ENCODE results near the gene DNAH11.

DNA sequence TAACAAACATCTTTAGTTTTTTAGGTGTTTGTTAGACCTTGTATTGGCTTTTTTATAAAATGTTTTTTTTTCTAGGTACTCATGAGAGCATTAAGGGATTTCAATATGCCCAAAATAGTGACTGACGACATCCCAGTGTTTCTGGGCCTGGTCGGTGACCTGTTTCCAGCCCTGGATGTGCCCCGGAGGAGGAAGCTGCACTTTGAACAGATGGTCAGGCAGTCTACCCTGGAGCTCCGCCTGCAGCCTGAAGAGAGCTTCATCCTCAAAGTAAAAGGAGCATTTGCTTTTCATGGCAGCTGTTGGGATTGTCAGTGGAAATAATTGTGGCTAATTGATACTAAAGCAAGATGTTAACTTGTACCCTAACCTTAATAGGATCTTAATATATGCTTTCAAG, 161.5 kb downstream of the DNAH11 start:
- TF ChIP-seq, protein P1, sequence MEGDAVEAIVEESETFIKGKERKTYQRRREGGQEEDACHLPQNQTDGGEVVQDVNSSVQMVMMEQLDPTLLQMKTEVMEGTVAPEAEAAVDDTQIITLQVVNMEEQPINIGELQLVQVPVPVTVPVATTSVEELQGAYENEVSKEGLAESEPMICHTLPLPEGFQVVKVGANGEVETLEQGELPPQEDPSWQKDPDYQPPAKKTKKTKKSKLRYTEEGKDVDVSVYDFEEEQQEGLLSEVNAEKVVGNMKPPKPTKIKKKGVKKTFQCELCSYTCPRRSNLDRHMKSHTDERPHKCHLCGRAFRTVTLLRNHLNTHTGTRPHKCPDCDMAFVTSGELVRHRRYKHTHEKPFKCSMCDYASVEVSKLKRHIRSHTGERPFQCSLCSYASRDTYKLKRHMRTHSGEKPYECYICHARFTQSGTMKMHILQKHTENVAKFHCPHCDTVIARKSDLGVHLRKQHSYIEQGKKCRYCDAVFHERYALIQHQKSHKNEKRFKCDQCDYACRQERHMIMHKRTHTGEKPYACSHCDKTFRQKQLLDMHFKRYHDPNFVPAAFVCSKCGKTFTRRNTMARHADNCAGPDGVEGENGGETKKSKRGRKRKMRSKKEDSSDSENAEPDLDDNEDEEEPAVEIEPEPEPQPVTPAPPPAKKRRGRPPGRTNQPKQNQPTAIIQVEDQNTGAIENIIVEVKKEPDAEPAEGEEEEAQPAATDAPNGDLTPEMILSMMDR (IDR thresholded peaks at IDR 0.05) = no peak
- no peak for TF ChIP-seq POLR2AphosphoS5 (IDR thresholded peaks at IDR 0.05)
- no peak for TF ChIP-seq EP300 (IDR thresholded peaks at IDR 0.05)
- TF ChIP-seq POLR2A (IDR thresholded peaks at IDR 0.05) = no peak

Measured in upper lobe of left lung (tissue), 4 donors.